ENCODE results near the gene NEK7. TPM values are rescaled to one million over a fixed set of nuclear protein-coding genes. Genes with fewer than 3 reads are reported as not detected.

The NEK7 gene
- total and polyA plus RNA-seq, 9 of the 15 experiments (the other 6 are each of a cell fraction or from before 2014, with no cell fraction given) = 8.5 to 37.3 (median 27.7) TPM

DNA sequence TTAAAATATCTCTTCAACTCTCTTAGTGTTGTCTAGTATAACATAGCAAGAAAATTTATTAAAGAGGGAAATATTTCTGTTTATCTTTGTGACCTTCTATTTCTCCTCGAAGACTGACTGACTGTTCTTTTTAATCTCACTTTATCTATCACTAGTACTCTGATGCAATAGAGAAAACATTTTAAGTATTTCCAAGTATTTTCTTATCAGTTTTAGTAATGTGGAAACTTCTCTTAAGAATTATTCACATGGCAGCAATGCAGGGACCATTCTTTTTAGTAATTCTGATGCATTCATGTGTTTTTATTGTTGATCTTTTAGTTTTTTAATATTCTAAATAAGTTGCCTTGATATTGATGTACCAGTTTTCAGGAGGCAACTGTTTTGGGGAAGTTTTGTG, 115.7 kb downstream of the NEK7 start (continued):
- no peak for TF ChIP-seq ZBTB9 (CRISPR knock-in tag; IDR thresholded peaks at IDR 0.05)
- no peak for TF ChIP-seq LEF1 (IDR thresholded peaks at IDR 0.05)
- no peak for TF ChIP-seq HDAC6 (IDR thresholded peaks at IDR 0.05; ENCODE audit: low read depth, low read length)
- TF ChIP-seq PTRF (tag; IDR thresholded peaks at IDR 0.05) = no peak
- TF ChIP-seq ZNF583 (CRISPR knock-in tag; IDR thresholded peaks at IDR 0.05) = no peak
- 0 out of 2 replicates have a peak, but pooled peaks have one; percentile 11 for TF ChIP-seq GABPA (tag; conservative IDR thresholded peaks at IDR 0.05; ENCODE audit: low read depth)

- DNase-seq (ENCODE audit: extremely low read depth in 1 of 4, low spot score in 3 of 4) (no peak), ATAC-seq (no peak), FAIRE-seq (no peak)
- H2AFZ ChIP-seq (ENCODE audit: low read depth, low read length) = no peak overlapping the region
- ChIA-PET POLR2A (interaction anchor here (0.6 to 0.8 kb wide), 2 partner anchors 9 to 283 kb away, joined by 3 to 6 read pairs; no protein-coding TSS in a partner anchor), CTCF (ENCODE audit: low intra/inter-chr PET ratio) (no interaction called here)
- no peak for TF ChIP-seq CBX5 (IDR thresholded peaks at IDR 0.05; ENCODE audit: borderline replicate concordance, low read depth)
- no peaks in the 10 kb centered on the region for H3K27me3 ChIP-seq (ENCODE audit: control insufficient read depth in 2 of 2, insufficient read depth in 2 of 2, low read length in 2 of 2)
- intact Hi-C loops (cut with micrococcal nuclease) = loop anchor here (2.0 to 10.0 kb wide), 2 partner anchors 115 to 279 kb away; no protein-coding TSS in a partner anchor
- H3K79me2 ChIP-seq (ENCODE audit: control insufficient read depth, insufficient read depth, low read length) = no peaks in the 10 kb centered on the region
- WGBS (ENCODE audit: insufficient coverage, low coverage, missing lambda C conversion rate) = 67% methylated on average over 1 of the region's 1 CpG
- BruUV-seq (replicated peaks) = no TSS peak
- no peaks in the 10 kb centered on the region for H3K9me1 ChIP-seq (ENCODE audit: control insufficient read depth, insufficient read depth, low read length)
- H3K4me2 ChIP-seq (ENCODE audit: insufficient read depth, low read length) = no peak overlapping the region
- H3K36me3 ChIP-seq (ENCODE audit: control insufficient read depth, insufficient read depth, low read length) = no peaks in the 10 kb centered on the region
- H3K9me3 ChIP-seq (replicated peaks; ENCODE audit: control insufficient read depth, insufficient read depth, low read depth, low read length) = no peaks in the 10 kb centered on the region
- no peaks in the 10 kb centered on the region; a peak in 2 of 5 replicates for H3K4me1 ChIP-seq (replicated peaks in 1 of 2; ENCODE audit: control insufficient read depth in 2 of 2, insufficient read depth in 2 of 2, low read length in 2 of 2)
- H3K27ac ChIP-seq (ENCODE audit: extremely low read depth, low read depth, low read length) = no peak overlapping the region
- no peaks in the 10 kb centered on the region for H4K20me1 ChIP-seq (replicated peaks; ENCODE audit: control insufficient read depth, insufficient read depth, low read length)
- in situ Hi-C loops (cut with MboI) = no loop called here
- H3K4me3 ChIP-seq = no peak overlapping the region
- no peak overlapping the region for H3K9ac ChIP-seq (ENCODE audit: insufficient read depth in 1 of 2, low read depth in 2 of 2, low read length in 2 of 2)
Measured at GRCh38 chr1:198273748-198274295, 117.0 kb downstream of the NEK7 start.
